H1 (cell line): ENCODE results near the gene MAPK8IP1. TPM values are rescaled to one million over a fixed set of nuclear protein-coding genes. Genes with fewer than 3 reads are reported as not detected.

Experiments
- CTCF ChIA-PET: fragments of 300-600 bp; sonication (Branson Sonifier 250); formaldehyde crosslinking; loops from one replicate; lab custom pipeline; 2021; ENCODE audit not compliant: partially characterized antibody; lab: Charles Lee
- POLR2A ChIA-PET: fragments of 300-600 bp; sonication (Branson Sonifier 250); formaldehyde crosslinking; loops from one replicate; lab custom pipeline; 2021; ENCODE audit warnings: inconsistent platforms; ENCODE audit not compliant: partially characterized antibody; lab: Charles Lee
- DNase-seq, 2 experiments: peaks; one replicate each; pipeline versions ENCODE4 v3.0.0 to v3.0.0-alpha.2; 2010 to 2022; ENCODE audit warnings: low spot score in 2 of 2, low read depth in 1 of 2, mixed read lengths in 1 of 2
- FAIRE-seq: peaks from 2 replicates; lab custom pipeline; 2011; peaks lifted over from hg19 to GRCh38; lab: Jason Lieb, UNC
- H2AFZ ChIP-seq: 2 replicates; pipeline ENCODE4 v1.8.1; 2012; ENCODE audit warnings: low read length, inconsistent platforms
- H2AK5ac ChIP-seq: 2 replicates; pipeline ENCODE4 v1.6.1; 2013; ENCODE audit warnings: low read depth, low read length
- H2BK120ac ChIP-seq: replicated peaks from 2 replicates; pipeline ENCODE3; 2013; ENCODE audit warnings: low read depth, low read length, inconsistent platforms
- H2BK12ac ChIP-seq: 2 replicates; pipeline ENCODE4 v1.6.1; 2013; ENCODE audit warnings: low read depth, low read length
- H2BK15ac ChIP-seq: 2 replicates; pipeline ENCODE4 v1.6.1; 2013; ENCODE audit warnings: low read length
- H2BK20ac ChIP-seq: 2 replicates; pipeline ENCODE4 v1.6.1; 2013; ENCODE audit warnings: low read length
- H2BK5ac ChIP-seq: 2 replicates; pipeline ENCODE4 v1.6.1; 2013; ENCODE audit warnings: low read depth, low read length
- H3K14ac ChIP-seq: 2 replicates; pipeline ENCODE4 v1.6.1; 2013; ENCODE audit warnings: inconsistent platforms; ENCODE audit not compliant: insufficient read length
- H3K18ac ChIP-seq: 2 replicates; pipeline ENCODE4 v1.6.1; 2013; ENCODE audit warnings: low read length; ENCODE audit errors: extremely low read depth
- H3K23ac ChIP-seq: 2 replicates; pipeline ENCODE4 v1.6.1; 2013; ENCODE audit warnings: inconsistent platforms; ENCODE audit not compliant: insufficient read length
- H3K23me2 ChIP-seq: 2 replicates; pipeline ENCODE4 v1.6.1; 2013; ENCODE audit warnings: low read depth, low read length
- H3K27ac ChIP-seq: 2 replicates; pipeline ENCODE4 v1.6.1; 2011; ENCODE audit warnings: low read depth, low read length, inconsistent platforms
- H3K27me3 ChIP-seq, 4 experiments: replicated peaks in 1 of 4; 1 replicate in 1 of 4; 2 replicates in 3 of 4; pipeline versions ENCODE4 v1.6.1 to v1.8.1; 2011 to 2013; ENCODE audit warnings: low read length in 3 of 4, mild to moderate bottlenecking in 3 of 4, inconsistent platforms in 2 of 4, mixed read lengths in 2 of 4, moderate library complexity in 1 of 4; ENCODE audit not compliant: control insufficient read depth in 3 of 4, insufficient read depth in 3 of 4; ENCODE audit errors: extremely low read depth in 1 of 4
- H3K36me3 ChIP-seq, 4 experiments: 2 replicates each; pipeline versions ENCODE4 v1.6.1 to v1.8.1; 2011 to 2013; ENCODE audit warnings: mild to moderate bottlenecking in 4 of 4, low read length in 3 of 4, moderate library complexity in 2 of 4, control low read depth in 1 of 4, inconsistent platforms in 1 of 4; ENCODE audit not compliant: insufficient read depth in 4 of 4, control insufficient read depth in 2 of 4
- H3K4ac ChIP-seq: replicated peaks from 2 replicates; pipeline ENCODE3; 2013; ENCODE audit warnings: low read length, low read depth, mixed read lengths, inconsistent platforms; ENCODE audit not compliant: insufficient read length
- H3K4me1 ChIP-seq, 4 experiments: replicated peaks in 1 of 4; 1 replicate in 1 of 4; 2 replicates in 3 of 4; pipeline versions ENCODE4 v1.6.1 to v1.8.1; 2011 to 2013; ENCODE audit warnings: low read length in 3 of 4, inconsistent platforms in 2 of 4, mixed read lengths in 1 of 4; ENCODE audit not compliant: insufficient read depth in 4 of 4, control insufficient read depth in 3 of 4
- H3K4me2 ChIP-seq, 2 experiments: 2 replicates each; pipeline versions ENCODE4 v1.6.1 to v1.8.1; 2011 to 2013; ENCODE audit warnings: low read depth in 2 of 2, low read length in 2 of 2, control low read depth in 1 of 2, inconsistent platforms in 1 of 2, mild to moderate bottlenecking in 1 of 2; ENCODE audit not compliant: insufficient read depth in 1 of 2
- H3K4me3 ChIP-seq, 4 experiments: fragments of 200-600, 300-600 bp in 1 of 4; sonication (generic), shearing (Covaris generic), sonication (Bioruptor Twin) in 1 of 4; 2 replicates each; pipeline versions ENCODE4 v1.5.1 to v1.8.1; 2011 to 2016; ENCODE audit warnings: low read length in 4 of 4, low read depth in 3 of 4, control low read depth in 2 of 4, inconsistent platforms in 2 of 4, mild to moderate bottlenecking in 2 of 4, mixed read lengths in 1 of 4, moderate library complexity in 1 of 4; ENCODE audit not compliant: insufficient read depth in 2 of 4; ENCODE audit errors: extremely low read depth in 1 of 4
- H3K56ac ChIP-seq: replicated peaks from 2 replicates; pipeline ENCODE3; 2013; ENCODE audit warnings: low read depth, mild to moderate bottlenecking, mixed read lengths, low read length, inconsistent platforms; ENCODE audit not compliant: insufficient read length
- H3K79me1 ChIP-seq: 2 replicates; pipeline ENCODE4 v1.6.1; 2013; ENCODE audit warnings: low read depth, low read length, control low read depth
- H3K79me2 ChIP-seq, 2 experiments: 2 replicates each; pipeline versions ENCODE4 v1.6.1 to v1.8.1; 2012 to 2013; ENCODE audit warnings: low read length in 2 of 2, mild to moderate bottlenecking in 2 of 2, inconsistent platforms in 1 of 2; ENCODE audit not compliant: insufficient read depth in 2 of 2, control insufficient read depth in 1 of 2
- H3K9ac ChIP-seq, 4 experiments: replicated peaks in 1 of 4; 1 replicate in 1 of 4; 2 replicates in 3 of 4; pipeline versions ENCODE4 v1.6.1 to v1.8.1; 2011 to 2013; ENCODE audit warnings: low read depth in 3 of 4, low read length in 3 of 4, control low read depth in 2 of 4, mild to moderate bottlenecking in 2 of 4, moderate library complexity in 2 of 4, inconsistent platforms in 1 of 4; ENCODE audit errors: extremely low read depth in 1 of 4
- H3K9me3 ChIP-seq, 2 experiments: 2 replicates each; pipeline versions ENCODE4 v1.6.1 to v1.8.1; 2012 to 2013; ENCODE audit warnings: mild to moderate bottlenecking in 2 of 2, moderate library complexity in 2 of 2, control low read depth in 1 of 2, inconsistent platforms in 1 of 2, low read depth in 1 of 2, low read length in 1 of 2, mixed read lengths in 1 of 2; ENCODE audit not compliant: insufficient read depth in 2 of 2
- H4K20me1 ChIP-seq, 2 experiments: replicated peaks in 1 of 2; 2 replicates each; pipeline versions ENCODE3 to v1.8.1; 2011 to 2013; ENCODE audit warnings: inconsistent platforms in 2 of 2, low read length in 2 of 2, mild to moderate bottlenecking in 1 of 2; ENCODE audit not compliant: insufficient read depth in 2 of 2, control insufficient read depth in 1 of 2
- H4K5ac ChIP-seq: 2 replicates; pipeline ENCODE4 v1.6.1; 2013; ENCODE audit warnings: low read length, low read depth, mixed read lengths, inconsistent platforms; ENCODE audit not compliant: insufficient read length
- H4K8ac ChIP-seq: 2 replicates; pipeline ENCODE4 v1.8.0; 2013; ENCODE audit warnings: mild to moderate bottlenecking, moderate library complexity, low read length, inconsistent platforms; ENCODE audit not compliant: insufficient read depth; ENCODE audit errors: extremely low read depth
- H4K91ac ChIP-seq: replicated peaks from 2 replicates; pipeline ENCODE3; 2013; ENCODE audit warnings: low read length, mixed read lengths, inconsistent platforms; ENCODE audit not compliant: insufficient read length
- BACH1 ChIP-seq: IDR thresholded peaks from 2 replicates; pipeline ENCODE4 v1.6.1; 2012; ENCODE audit warnings: low read length, improper control_type of control experiment
- BCL11A ChIP-seq, 2 experiments: IDR thresholded peaks; one replicate each; pipeline ENCODE4 v1.6.1; 2011; ENCODE audit warnings: low read depth in 2 of 2, low read length in 2 of 2, mild to moderate bottlenecking in 2 of 2
- CBX5 ChIP-seq: fragments of 300-800, 300-1000 bp; sonication (generic); IDR thresholded peaks from 2 replicates; pipeline ENCODE4 v1.7.1; 2016; ENCODE audit warnings: antibody characterized with exemption, low read length, low read depth
- CREB1 ChIP-seq: IDR thresholded peaks from 2 replicates; pipeline ENCODE4 v1.6.1; 2012; ENCODE audit warnings: inconsistent platforms
- CTBP2 ChIP-seq: IDR thresholded peaks from 2 replicates; pipeline ENCODE4 v1.7.0; 2011; ENCODE audit warnings: borderline replicate concordance, mild to moderate bottlenecking, moderate library complexity, mixed read lengths, low read length; ENCODE audit not compliant: insufficient read depth, insufficient read length
- GABPA ChIP-seq: IDR thresholded peaks from 2 replicates; pipeline ENCODE4 v1.6.1; 2011; ENCODE audit warnings: mild to moderate bottlenecking, low read length, moderate library complexity, borderline replicate concordance; ENCODE audit not compliant: insufficient read depth
- KDM4A ChIP-seq: IDR thresholded peaks from one replicate; pipeline ENCODE4 v1.7.1; 2012; ENCODE audit warnings: low read depth, mild to moderate bottlenecking, moderate library complexity, low read length, inconsistent platforms; ENCODE audit not compliant: severe bottlenecking
- POLR2AphosphoS5 ChIP-seq: IDR thresholded peaks from 2 replicates; pipeline ENCODE4 v1.6.1; 2011; ENCODE audit warnings: low read depth, low read length
- POU5F1 ChIP-seq: IDR thresholded peaks from 2 replicates; pipeline ENCODE4 v1.6.1; 2011; ENCODE audit warnings: low read depth, mild to moderate bottlenecking, low read length, moderate library complexity
- RBBP5 ChIP-seq: IDR thresholded peaks from 2 replicates; pipeline ENCODE4 v1.7.1; 2012; ENCODE audit warnings: low read depth, mild to moderate bottlenecking, inconsistent platforms, low read length, moderate library complexity, borderline replicate concordance
- RXRA ChIP-seq: IDR thresholded peaks from 2 replicates; pipeline ENCODE4 v1.6.1; 2011; ENCODE audit warnings: low read depth, mild to moderate bottlenecking, low read length, moderate library complexity; ENCODE audit not compliant: insufficient read depth
- SAP30 ChIP-seq: fragments of 300-600 bp; sonication (generic); IDR thresholded peaks from 2 replicates; pipeline ENCODE4 v1.7.1; 2012; ENCODE audit warnings: low read length, moderate library complexity, mild to moderate bottlenecking, inconsistent platforms; ENCODE audit not compliant: insufficient read depth, insufficient replicate concordance
- SUZ12 ChIP-seq: fragments of 200-600 bp; sonication (generic); IDR thresholded peaks from 2 replicates; pipeline ENCODE4 v1.6.1; 2012; ENCODE audit warnings: mild to moderate bottlenecking, inconsistent platforms, low read length, moderate library complexity, mixed read lengths
- ZNF274 ChIP-seq: IDR thresholded peaks from 2 replicates; pipeline ENCODE4 v1.7.0; 2012; ENCODE audit warnings: low read length, borderline replicate concordance; ENCODE audit errors: extremely low read depth
- WGBS, 2 experiments: shearing (Covaris generic) in 1 of 2; methylation state at CpG; one replicate each; pipeline versions ENCODE4 v1.1.6 to v1.1.7; 2013 to 2015; ENCODE audit warnings: low lambda C conversion rate in 2 of 2, mixed read lengths in 2 of 2, inconsistent platforms in 1 of 2, low coverage in 1 of 2, missing lambda C conversion rate in 1 of 2; ENCODE audit not compliant: insufficient replicate concordance in 2 of 2, insufficient coverage in 1 of 2, insufficient read length in 1 of 2; ENCODE audit errors: extremely low coverage in 1 of 2, missing lambda C conversion rate in 1 of 2; 5-methylcytosine and 5-hydroxymethylcytosine counted together
- polyA plus RNA-seq, 7 experiments: library from polyadenylated mRNA; depleted of rRNA in 3 of 7; stranded (reverse) in 5 of 7; unstranded in 2 of 7; fragments of >200 nt in 5 of 7; fragments of 200-250 nt in 2 of 7; gene quantifications; 1 replicate in 5 of 7; 2 replicates in 1 of 7; 4 replicates in 1 of 7; pipeline versions ENCODE4 v1.2.1 to v1.2.3, GENCODE V29; 2011 to 2013; ENCODE audit warnings: missing spikeins in 2 of 7, mixed read lengths in 2 of 7
- total RNA-seq: library from RNA; stranded (reverse); fragmentation: NEBNext Ultra II Directional; extraction: Animal tissue kit (Norgen Biotek cat#: 25700); gene quantifications from 2 replicates; pipeline ENCODE4 v1.2.1, GENCODE V29; 2021

The MAPK8IP1 gene
- total and polyA plus RNA-seq, 2 of the 8 experiments (the other 6 are each of a cell fraction or from before 2014, with no cell fraction given): 32.4 to 40.1 TPM

- FAIRE-seq: no peak
- Histone ChIP-seq H2BK15ac (0 out of 2 replicates have a peak overlapping the region, but pooled peaks have one; percentile 3), H4K20me1 (peaks cover 0 to 2% of the 10 kb centered on the region in 2 experiments), H3K4me3 (no peak overlapping the region), H3K4me2 (no peak overlapping the region), H3K79me1 (peaks cover 3% of the 10 kb centered on the region; the same call in 1 of the 2 replicates), H3K27me3 (no peaks in the 10 kb centered on the region), H2BK20ac (no peak overlapping the region), H3K23ac (no peak overlapping the region), H4K5ac (no peak overlapping the region), H3K14ac (no peak overlapping the region), H3K36me3 (peaks cover 0 to 4% (median 0%) of the 10 kb centered on the region in 4 experiments; a peak in 2 of 8 replicates), H3K27ac (no peak overlapping the region), H2BK12ac (no peak overlapping the region), H4K8ac (no peak overlapping the region), H4K91ac (no peak overlapping the region), H3K9ac (no peak overlapping the region), H3K4ac (no peak overlapping the region), H3K18ac (no peak overlapping the region), H3K4me1 (peaks cover 9 to 16% (median 13%) of the 10 kb centered on the region in 4 experiments; a peak in 6 of 7 replicates), H2BK120ac (no peak overlapping the region), H3K23me2 (no peaks in the 10 kb centered on the region; the same call in 1 of the 2 replicates), H2AK5ac (no peak overlapping the region), H2BK5ac (no peak overlapping the region), H3K56ac (no peak overlapping the region), H2AFZ (no peak overlapping the region), H3K9me3 (no peaks in the 10 kb centered on the region), H3K79me2 (no peaks in the 10 kb centered on the region)
- 87% methylated on average over 8 of the region's 8 CpGs; no CpG with 5 or more reads in 1 of the 2 experiments for WGBS, 2 experiments
- no peak for DNase-seq
- ChIA-PET POLR2A (interaction anchor here (0.6 to 1.5 kb wide), 2 partner anchors 9 to 44 kb away, joined by 3 read pairs; no protein-coding TSS in a partner anchor), CTCF (interaction anchor here (1.7 to 3.0 kb wide), 4 partner anchors 11 to 88 kb away, joined by 6 to 11 read pairs (median 8); no protein-coding TSS in a partner anchor)
- TF ChIP-seq ZNF274 (no peak), RBBP5 (no peak), POU5F1 (no peak), CREB1 (no peak), GABPA (no peak), KDM4A (no peak), CBX5 (no peak), BCL11A (IDR thresholded peaks at IDR 0.05; ENCODE audit: low read depth in 2 of 2, low read length in 2 of 2) (no peak), RXRA (no peak), POLR2AphosphoS5 (no peak), SAP30 (no peak), SUZ12 (no peak), BACH1 (no peak), CTBP2 (no peak)
Observed at GRCh38 chr11:45877221-45877620, 8.2 kb upstream of the MAPK8IP1 start.
